Measurements from ENCODE around the gene GPATCH2. TPM values are rescaled to one million over a fixed set of nuclear protein-coding genes. Genes with fewer than 3 reads are reported as not detected.

The GPATCH2 gene
- total RNA-seq, 4 donors from 2014 or later, result 10.5 to 33.2 (median 13.7) TPM

DNA sequence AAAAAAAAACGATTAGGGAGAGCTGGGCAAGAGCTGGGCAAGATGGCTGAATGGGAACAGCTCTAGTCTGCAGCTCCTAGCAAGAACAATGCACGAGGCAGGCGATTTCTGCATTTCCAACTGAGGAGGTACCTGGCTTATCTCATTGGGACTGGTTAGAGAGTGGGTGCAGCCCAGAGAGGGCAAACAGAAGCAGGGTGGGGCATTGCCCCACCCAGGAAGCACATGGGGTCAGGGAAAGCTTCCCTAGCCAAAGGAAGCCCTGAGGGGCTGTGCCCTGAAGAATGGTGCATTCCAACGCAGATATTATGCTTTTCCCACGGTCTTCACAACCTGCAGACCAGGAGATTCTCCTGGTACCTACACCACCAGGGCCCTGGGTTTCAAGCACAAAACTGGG is 251.6 kb downstream of the GPATCH2 start:
- TF ChIP-seq EP300 (IDR thresholded peaks at IDR 0.05) (no peak), POLR2A (IDR thresholded peaks at IDR 0.05) (no peak), POLR2AphosphoS5 (IDR thresholded peaks at IDR 0.05) (no peak)
- TF ChIP-seq, protein P1, sequence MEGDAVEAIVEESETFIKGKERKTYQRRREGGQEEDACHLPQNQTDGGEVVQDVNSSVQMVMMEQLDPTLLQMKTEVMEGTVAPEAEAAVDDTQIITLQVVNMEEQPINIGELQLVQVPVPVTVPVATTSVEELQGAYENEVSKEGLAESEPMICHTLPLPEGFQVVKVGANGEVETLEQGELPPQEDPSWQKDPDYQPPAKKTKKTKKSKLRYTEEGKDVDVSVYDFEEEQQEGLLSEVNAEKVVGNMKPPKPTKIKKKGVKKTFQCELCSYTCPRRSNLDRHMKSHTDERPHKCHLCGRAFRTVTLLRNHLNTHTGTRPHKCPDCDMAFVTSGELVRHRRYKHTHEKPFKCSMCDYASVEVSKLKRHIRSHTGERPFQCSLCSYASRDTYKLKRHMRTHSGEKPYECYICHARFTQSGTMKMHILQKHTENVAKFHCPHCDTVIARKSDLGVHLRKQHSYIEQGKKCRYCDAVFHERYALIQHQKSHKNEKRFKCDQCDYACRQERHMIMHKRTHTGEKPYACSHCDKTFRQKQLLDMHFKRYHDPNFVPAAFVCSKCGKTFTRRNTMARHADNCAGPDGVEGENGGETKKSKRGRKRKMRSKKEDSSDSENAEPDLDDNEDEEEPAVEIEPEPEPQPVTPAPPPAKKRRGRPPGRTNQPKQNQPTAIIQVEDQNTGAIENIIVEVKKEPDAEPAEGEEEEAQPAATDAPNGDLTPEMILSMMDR (IDR thresholded peaks at IDR 0.05), result no peak
- 72% methylated on average over 5 of the region's 5 CpGs for WGBS
- no peak for DNase-seq (ENCODE audit: low spot score in 2 of 2)
- no peaks in the 10 kb centered on the region for H3K9me3 ChIP-seq
- H3K27ac ChIP-seq, result no peak overlapping the region
- no peaks in the 10 kb centered on the region for H3K27me3 ChIP-seq
- H3K4me1 ChIP-seq, result no peaks in the 10 kb centered on the region
- H3K36me3 ChIP-seq, result no peaks in the 10 kb centered on the region
- H3K4me3 ChIP-seq, result no peak overlapping the region

Other genes with a start within 250 kb of the GPATCH2 start
- gene SPATA17, start 254 bp upstream of the GPATCH2 start, total RNA-seq, result 1 to 10 TPM in 1 of 4 donors, under 1 TPM in 2, not detected in 1; 0.08 to 1.3 (median 0.10) TPM

Measured in suprapubic skin (tissue), 4 donors.